GM19468 (cell line): ENCODE measurements around the gene SLC22A17.

Experiments
- ATAC-seq: cut with Tn5 transposase; IDR thresholded peaks from one replicate; pipeline ENCODE4 v1.9.1; 2021; ENCODE audit warnings: mild to moderate bottlenecking, moderate library complexity, moderate number of reproducible peaks; ENCODE audit not compliant: unreplicated experiment; ENCODE audit errors: extremely low read depth

SLC22A17 gene

DNA sequence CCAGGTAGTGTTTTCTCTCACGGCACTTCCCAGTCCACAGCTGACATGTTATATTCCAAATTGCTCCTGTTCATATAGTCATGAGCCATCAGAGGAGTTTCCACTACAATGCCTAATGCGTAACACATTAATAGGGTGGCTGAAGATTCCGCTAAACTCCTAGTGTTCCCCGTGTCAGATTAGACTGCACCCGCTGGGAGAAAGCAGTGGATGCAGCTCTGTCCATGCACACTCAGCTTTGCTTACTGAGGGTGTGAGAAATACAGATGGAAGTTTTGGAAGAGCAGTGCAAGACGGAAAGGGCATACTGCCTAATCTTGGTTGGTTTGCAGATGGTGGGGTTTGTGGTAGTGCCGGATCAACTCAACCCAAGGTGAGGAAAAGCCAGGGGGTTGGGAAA, 55.6 kb downstream of the SLC22A17 start:
- ATAC-seq = no peak
